SJCRH30 (cell line): ENCODE data around the gene TFG. TPM values are rescaled to one million over a fixed set of nuclear protein-coding genes. Genes with fewer than 3 reads are reported as not detected.
A peak's percentile ranks its signal among the peaks of the same experiment; 100 is the strongest.

Experiments used
- DNase-seq, 2 experiments: peaks; one replicate each; pipeline ENCODE4 v3.0.0-alpha.2; 2015 to 2020
- H3K27ac ChIP-seq: fragments of 250-450 bp; sonication (Bioruptor Pico); 2 replicates; pipeline ENCODE4 v1.5.1; 2020; ENCODE audit warnings: mild to moderate bottlenecking, moderate library complexity
- H3K27me3 ChIP-seq: fragments of 250-450 bp; sonication (Bioruptor Pico); 2 replicates; pipeline ENCODE4 v1.5.1; 2020; ENCODE audit warnings: mild to moderate bottlenecking, moderate library complexity
- H3K36me3 ChIP-seq: fragments of 250-450 bp; sonication (Bioruptor Pico); 2 replicates; pipeline ENCODE4 v1.5.1; 2020; ENCODE audit warnings: mild to moderate bottlenecking, moderate library complexity
- H3K4me1 ChIP-seq: fragments of 250-450 bp; sonication (Bioruptor Pico); 2 replicates; pipeline ENCODE4 v1.5.1; 2020; ENCODE audit warnings: mild to moderate bottlenecking, moderate library complexity
- H3K4me3 ChIP-seq: fragments of 250-450 bp; sonication (Bioruptor Pico); 2 replicates; pipeline ENCODE4 v1.5.1; 2020; ENCODE audit warnings: mild to moderate bottlenecking, moderate library complexity
- H3K9me3 ChIP-seq: fragments of 250-450 bp; sonication (Bioruptor Pico); replicated peaks from 2 replicates; pipeline ENCODE4 v1.5.1; 2020; ENCODE audit warnings: mild to moderate bottlenecking, moderate library complexity
- total RNA-seq: library from RNA; depleted of rRNA; stranded (reverse); fragments of >200 nt; shearing (Covaris generic); gene quantifications from 2 replicates; pipeline ENCODE4 v1.2.3, GENCODE V29; 2014; rRNA removed

Gene TFG
- total RNA-seq, 1 experiment from 2014 or later, result 184 TPM

- peak; percentile 31 to 55 for DNase-seq
- Histone ChIP-seq H3K36me3 (no peaks in the 10 kb centered on the region; the same call in 1 of the 2 replicates), H3K27me3 (no peaks in the 10 kb centered on the region), H3K9me3 (peaks cover 6% of the 10 kb centered on the region; the same call in 1 of the 2 replicates), H3K4me3 (no peak overlapping the region), H3K4me1 (peaks cover 41% of the 10 kb centered on the region), H3K27ac (peak overlapping the region; percentile 19; the same call in 1 of the 2 replicates)
These were observed 70.9 kb downstream of the TFG start for GRCh38 chr3:100780071-100780622.

GRCh38 chr3:100781301-100781700 is 72.0 kb downstream of the TFG start:
- DNase-seq, result no peak
- H3K27ac ChIP-seq, result no peak overlapping the region
- no peaks in the 10 kb centered on the region for H3K27me3 ChIP-seq
- H3K9me3 ChIP-seq, result peaks cover 6% of the 10 kb centered on the region; the same call in 1 of the 2 replicates
- H3K4me3 ChIP-seq, result no peak overlapping the region
- H3K36me3 ChIP-seq, result no peaks in the 10 kb centered on the region
- H3K4me1 ChIP-seq, result peaks cover 41% of the 10 kb centered on the region

- H3K36me3 ChIP-seq, result no peaks in the 10 kb centered on the region
- peak overlapping the region; percentile 10; the same call in 1 of the 2 replicates for H3K27ac ChIP-seq
- peaks cover 6% of the 10 kb centered on the region; the same call in 1 of the 2 replicates for H3K9me3 ChIP-seq
- H3K4me1 ChIP-seq, result peaks cover 41% of the 10 kb centered on the region
- H3K4me3 ChIP-seq, result no peak overlapping the region
- no peaks in the 10 kb centered on the region for H3K27me3 ChIP-seq
- peak; percentile 35 to 66 for DNase-seq
These were observed 73.1 kb downstream of the TFG start for GRCh38 chr3:100782348-100782747.

GRCh38 chr3:100782906-100783305 is 73.6 kb downstream of the TFG start:
- no peak overlapping the region for H3K4me3 ChIP-seq
- H3K27ac ChIP-seq, result peak overlapping the region; percentile 10; the same call in 1 of the 2 replicates
- no peaks in the 10 kb centered on the region for H3K36me3 ChIP-seq
- H3K4me1 ChIP-seq, result peaks cover 41% of the 10 kb centered on the region
- no peaks in the 10 kb centered on the region for H3K27me3 ChIP-seq
- DNase-seq, result peak; percentile 65 to 81
- H3K9me3 ChIP-seq, result peaks cover 6% of the 10 kb centered on the region; the same call in 1 of the 2 replicates

- Histone ChIP-seq H3K9me3 (peaks cover 6% of the 10 kb centered on the region; the same call in 1 of the 2 replicates), H3K4me1 (peaks cover 41% of the 10 kb centered on the region), H3K4me3 (no peak overlapping the region), H3K27me3 (no peaks in the 10 kb centered on the region), H3K27ac (no peak overlapping the region), H3K36me3 (no peaks in the 10 kb centered on the region)
- DNase-seq, result no peak
These were observed 74.3 kb downstream of the TFG start for GRCh38 chr3:100783619-100784018.

GRCh38 chr3:100789579-100789978 is 80.3 kb downstream of the TFG start:
- Histone ChIP-seq H3K4me1 (0 out of 2 replicates have a peak, but pooled peaks cover 4% of the 10 kb centered on the region), H3K27me3 (no peaks in the 10 kb centered on the region), H3K27ac (no peak overlapping the region), H3K9me3 (peaks cover 1% of the 10 kb centered on the region; the same call in 1 of the 2 replicates), H3K36me3 (no peaks in the 10 kb centered on the region), H3K4me3 (no peak overlapping the region)
- no peak for DNase-seq

GRCh38 chr3:100796556-100796955 is 87.3 kb downstream of the TFG start:
- no peak overlapping the region for H3K27ac ChIP-seq
- H3K36me3 ChIP-seq, result no peaks in the 10 kb centered on the region
- no peaks in the 10 kb centered on the region; the same call in 1 of the 2 replicates for H3K9me3 ChIP-seq
- peaks cover 22% of the 10 kb centered on the region for H3K4me1 ChIP-seq
- no peak overlapping the region for H3K4me3 ChIP-seq
- no peaks in the 10 kb centered on the region for H3K27me3 ChIP-seq
- DNase-seq, result peak in 1 of 2 experiments; percentile 29

- Histone ChIP-seq H3K27ac (peak overlapping the region; percentile 39), H3K27me3 (no peaks in the 10 kb centered on the region), H3K4me1 (peaks cover 22% of the 10 kb centered on the region), H3K36me3 (no peaks in the 10 kb centered on the region), H3K4me3 (no peak overlapping the region), H3K9me3 (no peaks in the 10 kb centered on the region; the same call in 1 of the 2 replicates)
- DNase-seq, result peak in 1 of 2 experiments; percentile 71
These were observed 88.7 kb downstream of the TFG start for GRCh38 chr3:100798012-100798411.

Other genes starting within 250 kb of the TFG start
- gene TMEM45A, start 216.9 kb upstream of the TFG start, total RNA-seq, result 28.3 and 30.2 TPM in 2 replicates
- gene ADGRG7, start 99.9 kb upstream of the TFG start, total RNA-seq, result not detected in 2 replicates